Natural killer cell treated with Interleukin-12 subunit alpha and Interleukin-12 subunit beta and Interleukin-15 and Interleukin-18, amount 100 ng/mL, for 72 hours (primary cell): ENCODE measurements around the gene KRTAP1-5. TPM values are rescaled to one million over a fixed set of nuclear protein-coding genes. Genes with fewer than 3 reads are reported as not detected.

Experiments used
- ATAC-seq, 2 donors: fragments of 150-1000 bp; cut with Tn5 transposase in 1 of 2; sonication (Bioruptor Pico), chemical (Tn5 transposase) in 1 of 2; 2 replicates each; pipeline ENCODE4 v1.10.0; 2021
- DNase-seq: peaks from one replicate; pipeline ENCODE4 v3.0.0; 2022; ENCODE audit warnings: low spot score
- H3K27ac Mint-ChIP-seq, 2 donors: 1 replicate in 1 of 2; 2 replicates in 1 of 2; pipeline ENCODE4 v1.8.0; 2022; ENCODE audit warnings: mixed read lengths in 2 of 2, mild to moderate bottlenecking in 1 of 2, moderate library complexity in 1 of 2
- H3K27me3 Mint-ChIP-seq, 2 donors: 1 replicate in 1 of 2; 2 replicates in 1 of 2; pipeline ENCODE4 v1.8.0; 2022; ENCODE audit warnings: mixed read lengths in 2 of 2
- H3K36me3 Mint-ChIP-seq: one replicate; pipeline ENCODE4 v1.8.0; 2022; ENCODE audit warnings: mixed read lengths
- H3K4me1 Mint-ChIP-seq, 2 donors: 1 replicate in 1 of 2; 2 replicates in 1 of 2; pipeline ENCODE4 v1.8.0; 2022; ENCODE audit warnings: low read depth in 2 of 2, mixed read lengths in 2 of 2, mild to moderate bottlenecking in 1 of 2
- H3K4me3 Mint-ChIP-seq: one replicate; pipeline ENCODE4 v1.8.0; 2022; ENCODE audit warnings: mixed read lengths
- H3K9me3 Mint-ChIP-seq: 2 replicates; pipeline ENCODE4 v1.8.0; 2022; ENCODE audit warnings: mixed read lengths
- total RNA-seq, 2 donors: library from RNA; stranded (reverse); gene quantifications; one replicate each; pipeline ENCODE4 v1.2.3, GENCODE V29; 2022

The KRTAP1-5 gene
- total RNA-seq, 2 donors from 2014 or later, result not detected

DNA sequence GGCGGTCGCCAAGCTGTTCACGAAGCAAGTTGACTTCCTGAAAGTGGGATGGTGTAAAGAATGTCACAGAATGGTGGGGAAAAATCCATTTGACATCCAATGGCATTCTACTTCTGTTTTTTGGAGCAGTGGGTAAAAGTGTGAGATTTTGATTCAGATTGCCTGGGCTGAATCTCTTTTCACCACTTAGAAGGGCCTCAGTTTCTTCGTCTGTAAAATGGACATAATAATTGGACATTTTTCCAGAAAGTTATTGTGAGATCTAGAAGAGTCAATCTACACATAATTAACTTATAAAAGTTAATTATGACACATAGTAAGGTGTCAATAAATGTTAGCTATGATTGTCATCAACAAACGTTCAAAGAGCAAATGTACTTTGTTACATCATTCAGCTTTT lies 45.9 kb downstream of the KRTAP1-5 start:
- Mint-ChIP-seq H3K4me3 (no peak overlapping the region), H3K36me3 (no peaks in the 10 kb centered on the region), H3K27me3 (peaks cover 18 to 21% of the 10 kb centered on the region in 2 donors), H3K9me3 (no peaks in the 10 kb centered on the region), H3K4me1 (no peaks in the 10 kb centered on the region), H3K27ac (no peak overlapping the region)
- ATAC-seq, result no peak
- DNase-seq, result no peak

DNA sequence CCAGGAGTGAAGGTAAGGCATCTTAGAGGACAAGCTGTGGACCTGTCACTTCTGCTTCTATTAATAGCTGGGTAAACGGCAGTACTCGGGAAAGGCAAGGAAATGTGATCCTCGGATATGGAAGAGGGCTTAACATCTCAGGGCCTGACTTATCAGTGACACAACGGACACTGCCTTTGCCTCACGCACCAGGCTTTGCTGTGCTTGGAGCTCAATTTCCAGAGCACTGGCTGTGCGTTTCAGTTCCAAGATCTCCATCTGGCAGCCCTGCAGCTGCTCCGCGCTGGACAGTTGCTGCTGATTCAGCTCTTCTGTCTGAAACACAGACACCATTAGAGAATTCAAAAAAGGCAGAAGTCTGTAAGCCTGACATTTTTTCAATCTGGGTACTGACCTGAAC lies 46.4 kb downstream of the KRTAP1-5 start:
- no peak for DNase-seq
- no peaks in the 10 kb centered on the region for H3K4me1 Mint-ChIP-seq
- no peak overlapping the region for H3K4me3 Mint-ChIP-seq
- H3K36me3 Mint-ChIP-seq, result no peaks in the 10 kb centered on the region
- H3K9me3 Mint-ChIP-seq, result no peaks in the 10 kb centered on the region
- ATAC-seq, result no peak
- H3K27me3 Mint-ChIP-seq, result peaks cover 15 to 21% of the 10 kb centered on the region in 2 donors
- no peak overlapping the region for H3K27ac Mint-ChIP-seq

DNA sequence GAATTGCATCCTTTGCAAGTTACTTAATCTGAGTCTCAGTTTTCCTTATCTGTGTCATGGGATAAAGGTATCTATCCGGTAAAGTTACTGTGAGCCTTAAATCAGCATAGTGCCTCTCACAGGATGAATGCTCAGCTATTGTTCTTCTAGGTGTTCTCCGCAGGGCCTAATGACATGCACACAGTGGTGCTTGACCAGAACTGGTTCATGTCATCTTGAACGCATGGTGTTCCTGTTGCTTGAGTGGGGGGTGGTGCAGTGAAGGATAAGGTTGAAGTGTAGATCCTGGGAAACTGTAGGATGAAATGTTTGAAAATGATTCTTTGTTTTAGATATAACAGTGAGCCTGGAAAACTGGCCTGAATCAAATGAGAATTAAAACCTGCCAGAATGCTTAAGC lies 46.9 kb downstream of the KRTAP1-5 start:
- ATAC-seq, result no peak
- Mint-ChIP-seq H3K27me3 (peaks cover 18 to 21% of the 10 kb centered on the region in 2 donors), H3K4me3 (no peak overlapping the region), H3K4me1 (no peaks in the 10 kb centered on the region), H3K9me3 (no peaks in the 10 kb centered on the region), H3K27ac (no peak overlapping the region), H3K36me3 (no peaks in the 10 kb centered on the region)
- DNase-seq, result no peak

DNA sequence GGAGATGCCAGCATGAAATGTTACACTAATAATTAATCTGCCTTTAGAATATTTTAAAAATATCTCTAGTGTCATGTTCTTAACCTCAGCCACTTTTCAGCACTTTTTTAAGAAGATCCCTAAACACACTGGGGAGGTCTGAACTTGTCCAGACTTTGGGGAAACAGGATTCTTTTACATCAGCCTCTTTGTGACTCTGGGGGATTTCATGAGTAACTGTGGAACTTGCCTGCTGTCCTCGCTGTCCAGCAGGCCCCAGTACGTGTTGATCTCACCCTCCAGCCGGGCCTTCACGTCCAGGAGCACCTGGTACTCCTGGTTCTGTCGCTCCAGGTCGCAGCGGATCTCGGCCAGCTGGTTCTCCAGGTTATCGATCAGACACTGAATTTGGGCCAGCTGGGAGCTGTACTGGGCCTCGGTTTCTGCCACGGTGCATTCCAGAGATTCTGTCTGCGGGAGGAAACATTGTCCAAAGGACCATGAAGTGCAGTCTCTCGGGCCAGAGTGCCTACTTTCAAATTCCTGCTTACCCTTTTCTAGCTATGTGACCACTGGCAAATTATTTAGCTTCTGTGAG lies 48.3 kb downstream of the KRTAP1-5 start:
- DNase-seq (no peak), ATAC-seq (no peak)
- Mint-ChIP-seq H3K27me3 (peaks cover 18 to 21% of the 10 kb centered on the region in 2 donors), H3K9me3 (no peaks in the 10 kb centered on the region), H3K4me3 (no peak overlapping the region), H3K4me1 (no peaks in the 10 kb centered on the region), H3K27ac (no peak overlapping the region), H3K36me3 (no peaks in the 10 kb centered on the region)

Other genes starting within 250 kb of the KRTAP1-5 start
- not detected for gene KRT27, start 244.7 kb downstream of the KRTAP1-5 start, total RNA-seq
- not detected for gene KRT28, start 227.2 kb downstream of the KRTAP1-5 start, total RNA-seq
- gene KRT10, start 204.6 kb downstream of the KRTAP1-5 start, total RNA-seq, result 10 to 100 TPM; 26.8 to 42.3 TPM
- not detected for gene KRT12, start 160.0 kb downstream of the KRTAP1-5 start, total RNA-seq
- gene KRT20, start 142.0 kb downstream of the KRTAP1-5 start, total RNA-seq, result not detected
- gene KRT23, start 89.6 kb downstream of the KRTAP1-5 start, total RNA-seq, result not detected
- not detected for gene KRT39, start 60.3 kb downstream of the KRTAP1-5 start, total RNA-seq
- gene KRT40, start 42.9 kb downstream of the KRTAP1-5 start, total RNA-seq, result not detected
- gene KRTAP3-3, start 33.0 kb downstream of the KRTAP1-5 start, total RNA-seq, result not detected
- not detected for gene KRTAP3-2, start 27.3 kb downstream of the KRTAP1-5 start, total RNA-seq
- gene KRTAP3-1, start 18.1 kb downstream of the KRTAP1-5 start, total RNA-seq, result not detected
- gene KRTAP1-4, start 3.0 kb upstream of the KRTAP1-5 start, total RNA-seq, result not detected
- gene KRTAP1-3, start 7.7 kb upstream of the KRTAP1-5 start, total RNA-seq, result not detected
- not detected for gene KRTAP1-1, start 14.2 kb upstream of the KRTAP1-5 start, total RNA-seq
- gene KRTAP2-1, start 20.1 kb upstream of the KRTAP1-5 start, total RNA-seq, result not detected
- not detected for gene KRTAP2-2, start 28.0 kb upstream of the KRTAP1-5 start, total RNA-seq
- not detected for gene KRTAP2-3, start 32.9 kb upstream of the KRTAP1-5 start, total RNA-seq
- not detected for gene KRTAP2-4, start 38.7 kb upstream of the KRTAP1-5 start, total RNA-seq
- not detected for gene KRTAP4-7, start 56.9 kb upstream of the KRTAP1-5 start, total RNA-seq
- not detected for gene KRTAP4-8, start 70.9 kb upstream of the KRTAP1-5 start, total RNA-seq
- not detected for gene KRTAP4-16, start 75.0 kb upstream of the KRTAP1-5 start, total RNA-seq
- not detected for gene KRTAP4-9, start 78.2 kb upstream of the KRTAP1-5 start, total RNA-seq
- not detected for gene KRTAP4-11, start 91.2 kb upstream of the KRTAP1-5 start, total RNA-seq
- gene KRTAP4-12, start 97.0 kb upstream of the KRTAP1-5 start, total RNA-seq, result not detected
- not detected for gene KRTAP4-6, start 113.3 kb upstream of the KRTAP1-5 start, total RNA-seq
- not detected for gene KRTAP4-5, start 122.6 kb upstream of the KRTAP1-5 start, total RNA-seq
- gene KRTAP4-4, start 133.5 kb upstream of the KRTAP1-5 start, total RNA-seq, result not detected
- not detected for gene KRTAP4-3, start 141.0 kb upstream of the KRTAP1-5 start, total RNA-seq
- gene KRTAP4-2, start 151.0 kb upstream of the KRTAP1-5 start, total RNA-seq, result not detected
- not detected for gene KRTAP4-1, start 157.7 kb upstream of the KRTAP1-5 start, total RNA-seq
- not detected for gene KRTAP9-1, start 162.7 kb upstream of the KRTAP1-5 start, total RNA-seq
- gene KRTAP9-2, start 199.4 kb upstream of the KRTAP1-5 start, total RNA-seq, result not detected
- gene KRTAP9-3, start 205.2 kb upstream of the KRTAP1-5 start, total RNA-seq, result not detected
- gene KRTAP9-8, start 210.8 kb upstream of the KRTAP1-5 start, total RNA-seq, result not detected
- not detected for gene KRTAP9-4, start 222.5 kb upstream of the KRTAP1-5 start, total RNA-seq
- not detected for gene KRTAP9-9, start 228.2 kb upstream of the KRTAP1-5 start, total RNA-seq
- not detected for gene KRTAP9-6, start 238.2 kb upstream of the KRTAP1-5 start, total RNA-seq
- gene KRTAP9-7, start 248.5 kb upstream of the KRTAP1-5 start, total RNA-seq, result not detected